Measurements from ENCODE around the gene KCND3.

KCND3 gene

DNA sequence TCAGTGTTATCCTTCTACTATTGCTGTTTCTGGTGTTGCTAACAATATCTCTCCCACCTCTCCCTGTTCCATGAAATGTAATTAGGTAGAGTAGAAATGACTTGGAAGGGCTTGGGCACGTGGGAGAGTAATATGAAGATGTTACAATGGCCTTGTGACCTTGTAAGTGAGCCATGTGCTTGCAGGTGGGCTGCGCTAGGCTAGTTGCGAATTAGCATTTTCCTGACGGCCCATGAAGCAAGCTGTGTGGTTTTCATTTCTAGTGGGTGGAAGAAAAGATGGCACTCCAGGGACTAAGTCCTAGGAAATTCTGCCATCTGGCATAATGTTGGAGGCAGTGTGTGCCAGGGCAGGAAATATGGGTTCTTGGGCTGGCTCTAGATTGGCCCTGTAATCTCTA, 241.5 kb downstream of the KCND3 start:
- H3K9me3 ChIP-seq (ENCODE audit: control insufficient read depth, insufficient read depth, low read length): no peaks in the 10 kb centered on the region
- H3K27ac ChIP-seq (ENCODE audit: low read depth, low read length): no peak overlapping the region
- no peak overlapping the region for H3K4me3 ChIP-seq (ENCODE audit: low read length)
- H4K20me1 ChIP-seq (ENCODE audit: control insufficient read depth, insufficient read depth, low read depth, low read length): no peaks in the 10 kb centered on the region
- TF ChIP-seq, protein P1, sequence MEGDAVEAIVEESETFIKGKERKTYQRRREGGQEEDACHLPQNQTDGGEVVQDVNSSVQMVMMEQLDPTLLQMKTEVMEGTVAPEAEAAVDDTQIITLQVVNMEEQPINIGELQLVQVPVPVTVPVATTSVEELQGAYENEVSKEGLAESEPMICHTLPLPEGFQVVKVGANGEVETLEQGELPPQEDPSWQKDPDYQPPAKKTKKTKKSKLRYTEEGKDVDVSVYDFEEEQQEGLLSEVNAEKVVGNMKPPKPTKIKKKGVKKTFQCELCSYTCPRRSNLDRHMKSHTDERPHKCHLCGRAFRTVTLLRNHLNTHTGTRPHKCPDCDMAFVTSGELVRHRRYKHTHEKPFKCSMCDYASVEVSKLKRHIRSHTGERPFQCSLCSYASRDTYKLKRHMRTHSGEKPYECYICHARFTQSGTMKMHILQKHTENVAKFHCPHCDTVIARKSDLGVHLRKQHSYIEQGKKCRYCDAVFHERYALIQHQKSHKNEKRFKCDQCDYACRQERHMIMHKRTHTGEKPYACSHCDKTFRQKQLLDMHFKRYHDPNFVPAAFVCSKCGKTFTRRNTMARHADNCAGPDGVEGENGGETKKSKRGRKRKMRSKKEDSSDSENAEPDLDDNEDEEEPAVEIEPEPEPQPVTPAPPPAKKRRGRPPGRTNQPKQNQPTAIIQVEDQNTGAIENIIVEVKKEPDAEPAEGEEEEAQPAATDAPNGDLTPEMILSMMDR (IDR thresholded peaks at IDR 0.05; ENCODE audit: low read depth, low read length, poor library complexity, severe bottlenecking): no peak
- no peak for TF ChIP-seq EZH2phosphoT487 (IDR thresholded peaks at IDR 0.05; ENCODE audit: borderline replicate concordance, low read length)
- H3K36me3 ChIP-seq (ENCODE audit: control insufficient read depth, low read length): no peaks in the 10 kb centered on the region
- peaks cover 15% of the 10 kb centered on the region for H3K4me1 ChIP-seq (ENCODE audit: control insufficient read depth, low read length)
- H3K27me3 ChIP-seq (ENCODE audit: control insufficient read depth, low read length): peaks cover 7% of the 10 kb centered on the region; the same call in 1 of the 2 replicates
- no peaks in the 10 kb centered on the region for H3F3A ChIP-seq (ENCODE audit: control insufficient read depth, insufficient read depth)
- no peaks in the 10 kb centered on the region for H3K79me2 ChIP-seq (ENCODE audit: control insufficient read depth, low read length)
- H3K9me2 ChIP-seq (replicated peaks; ENCODE audit: control insufficient read depth, low read length): no peaks in the 10 kb centered on the region
- H3K4me2 ChIP-seq (ENCODE audit: low read length): no peak overlapping the region

DNA sequence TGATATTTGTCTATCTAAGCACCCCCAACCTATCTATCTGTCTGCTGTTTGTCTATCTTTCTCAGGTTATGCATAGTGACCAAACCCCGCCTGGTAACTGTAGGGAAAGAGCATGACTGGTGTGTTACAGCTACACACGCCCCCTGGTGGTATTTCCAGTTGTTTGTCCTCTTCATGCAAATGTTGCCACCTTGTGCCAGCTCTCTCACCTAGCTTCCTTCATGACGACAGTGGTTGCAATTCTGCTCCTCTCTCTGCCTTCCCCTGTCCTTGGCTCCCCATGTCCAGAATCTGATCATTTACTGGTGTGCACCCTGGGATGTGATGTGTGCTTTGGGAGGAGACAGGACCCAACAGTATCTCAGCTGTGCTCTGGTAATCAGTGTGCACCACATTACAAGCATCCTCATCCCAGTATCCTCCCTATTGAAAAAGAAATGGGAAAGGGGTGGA, 242.2 kb downstream of the KCND3 start:
- Histone ChIP-seq H3K27me3 (ENCODE audit: control insufficient read depth, low read length) (peaks cover 7% of the 10 kb centered on the region; the same call in 1 of the 2 replicates), H3F3A (ENCODE audit: control insufficient read depth, insufficient read depth) (no peaks in the 10 kb centered on the region), H3K9me2 (replicated peaks; ENCODE audit: control insufficient read depth, low read length) (no peaks in the 10 kb centered on the region), H3K9me3 (ENCODE audit: control insufficient read depth, insufficient read depth, low read length) (no peaks in the 10 kb centered on the region), H4K20me1 (ENCODE audit: control insufficient read depth, insufficient read depth, low read depth, low read length) (no peaks in the 10 kb centered on the region), H3K4me2 (ENCODE audit: low read length) (no peak overlapping the region), H3K36me3 (ENCODE audit: control insufficient read depth, low read length) (no peaks in the 10 kb centered on the region), H3K4me3 (ENCODE audit: low read length) (no peak overlapping the region), H3K4me1 (ENCODE audit: control insufficient read depth, low read length) (peaks cover 14% of the 10 kb centered on the region), H3K27ac (ENCODE audit: low read depth, low read length) (no peak overlapping the region), H3K79me2 (ENCODE audit: control insufficient read depth, low read length) (no peaks in the 10 kb centered on the region)
- TF ChIP-seq EZH2phosphoT487 (IDR thresholded peaks at IDR 0.05; ENCODE audit: borderline replicate concordance, low read length): no peak
- TF ChIP-seq, protein P1 (IDR thresholded peaks at IDR 0.05; ENCODE audit: low read depth, low read length, poor library complexity, severe bottlenecking): peak; percentile 88

DNA sequence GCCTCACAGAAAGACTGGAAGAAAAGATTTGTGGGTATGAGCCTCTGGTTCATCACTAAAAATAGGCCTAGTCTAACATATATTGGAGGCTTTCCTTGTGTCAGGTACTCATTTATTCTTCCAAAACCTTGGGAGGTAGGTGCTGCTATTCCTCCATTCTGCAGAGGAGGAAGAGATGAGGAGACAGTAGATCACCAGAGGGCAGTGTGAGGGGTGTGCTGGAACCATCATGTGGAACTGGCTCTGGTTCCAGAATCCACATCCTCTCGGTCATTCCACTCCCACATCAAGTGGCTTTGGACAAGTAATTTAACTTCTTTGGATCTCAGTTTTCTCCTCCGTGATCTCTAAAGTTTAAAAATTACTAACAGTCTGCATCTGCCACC, 242.9 kb downstream of the KCND3 start:
- Histone ChIP-seq H3F3A (ENCODE audit: control insufficient read depth, insufficient read depth) (no peaks in the 10 kb centered on the region), H3K27ac (ENCODE audit: low read depth, low read length) (no peak overlapping the region), H3K4me3 (ENCODE audit: low read length) (no peak overlapping the region), H4K20me1 (ENCODE audit: control insufficient read depth, insufficient read depth, low read depth, low read length) (no peaks in the 10 kb centered on the region), H3K79me2 (ENCODE audit: control insufficient read depth, low read length) (no peaks in the 10 kb centered on the region), H3K9me2 (replicated peaks; ENCODE audit: control insufficient read depth, low read length) (no peaks in the 10 kb centered on the region), H3K36me3 (ENCODE audit: control insufficient read depth, low read length) (no peaks in the 10 kb centered on the region), H3K4me1 (ENCODE audit: control insufficient read depth, low read length) (peaks cover 10% of the 10 kb centered on the region), H3K9me3 (ENCODE audit: control insufficient read depth, insufficient read depth, low read length) (no peaks in the 10 kb centered on the region), H3K4me2 (ENCODE audit: low read length) (no peak overlapping the region), H3K27me3 (ENCODE audit: control insufficient read depth, low read length) (peaks cover 7% of the 10 kb centered on the region; the same call in 1 of the 2 replicates)
- TF ChIP-seq, protein P1 (IDR thresholded peaks at IDR 0.05; ENCODE audit: low read depth, low read length, poor library complexity, severe bottlenecking): no peak
- TF ChIP-seq EZH2phosphoT487 (IDR thresholded peaks at IDR 0.05; ENCODE audit: borderline replicate concordance, low read length): no peak
